Measurements from ENCODE around the gene ZDHHC6.
"Not testable (repeated sequence)": the region's sequence is repeated elsewhere in the genome, so short reads cannot be mapped to it uniquely, and the experiment has no call there.

ZDHHC6 gene

GRCh38 chr10:112388056-112388455 lies 58.7 kb downstream of the ZDHHC6 start:
- peaks cover 85% of the 10 kb centered on the region for H3K4me1 Mint-ChIP-seq
- not testable (repeated sequence) for H3K27ac Mint-ChIP-seq, DNase-seq, ATAC-seq, H3K27me3 Mint-ChIP-seq, H3K9me3 Mint-ChIP-seq, H3K4me3 Mint-ChIP-seq

- H3K27ac Mint-ChIP-seq: no peak overlapping the region
- no peaks in the 10 kb centered on the region for H3K27me3 Mint-ChIP-seq
- no peak for DNase-seq
- H3K4me3 Mint-ChIP-seq: no peak overlapping the region
- no peaks in the 10 kb centered on the region for H3K9me3 Mint-ChIP-seq
- peaks cover 95% of the 10 kb centered on the region for H3K4me1 Mint-ChIP-seq
- ATAC-seq: no peak
Measured at GRCh38 chr10:112385201-112385600, 61.5 kb downstream of the ZDHHC6 start.

GRCh38 chr10:112384141-112384540 lies 62.6 kb downstream of the ZDHHC6 start:
- Mint-ChIP-seq H3K4me1 (peaks cover 95% of the 10 kb centered on the region), H3K4me3 (no peak overlapping the region), H3K9me3 (no peaks in the 10 kb centered on the region), H3K27ac (no peak overlapping the region), H3K27me3 (no peaks in the 10 kb centered on the region)
- no peak for ATAC-seq
- DNase-seq: no peak

- H3K9me3 Mint-ChIP-seq: no peaks in the 10 kb centered on the region
- no peak overlapping the region for H3K27ac Mint-ChIP-seq
- DNase-seq (peak in 1 of 2 donors; percentile 18), ATAC-seq (peak; percentile 74)
- peaks cover 95% of the 10 kb centered on the region for H3K4me1 Mint-ChIP-seq
- no peaks in the 10 kb centered on the region for H3K27me3 Mint-ChIP-seq
- peak overlapping the region in 1 of 2 donors; percentile 22 for H3K4me3 Mint-ChIP-seq
Measured at GRCh38 chr10:112383325-112383724, 63.4 kb downstream of the ZDHHC6 start.

- ATAC-seq: no peak
- no peaks in the 10 kb centered on the region for H3K27me3 Mint-ChIP-seq
- no peak overlapping the region for H3K4me3 Mint-ChIP-seq
- H3K9me3 Mint-ChIP-seq: no peaks in the 10 kb centered on the region
- peaks cover 95% of the 10 kb centered on the region for H3K4me1 Mint-ChIP-seq
- no peak for DNase-seq
- no peak overlapping the region for H3K27ac Mint-ChIP-seq
Measured at GRCh38 chr10:112382515-112383235, 64.0 kb downstream of the ZDHHC6 start.

Measured in stimulated activated naive CD8-positive, alpha-beta T cell treated with anti-CD3 and anti-CD28 coated beads, Interleukin-15, amount 100 ng/mL, for 72 hours (primary cell).